Tibial nerve (tissue), 4 donors: ENCODE data around the gene ATP2A1. TPM values are rescaled to one million over a fixed set of nuclear protein-coding genes. Genes with fewer than 3 reads are reported as not detected.

Experiments used
- DNase-seq, 2 donors: peaks; one replicate each; pipeline ENCODE4 v3.0.0-alpha.2; 2019; ENCODE audit warnings: low spot score in 2 of 2
- H3K27ac ChIP-seq, 4 donors: fragments of 200-600 bp; sonication (generic) in 3 of 4; one replicate each; pipeline ENCODE4 v1.5.1; 2017 to 2019; ENCODE audit warnings: mild to moderate bottlenecking in 1 of 4
- H3K27me3 ChIP-seq, 2 donors: fragments of 200-600 bp; sonication (generic) in 1 of 2; one replicate each; pipeline versions ENCODE4 v1.5.1 to v1.6.0; 2017 to 2019
- H3K36me3 ChIP-seq, 3 donors: fragments of 200-600 bp; sonication (generic); one replicate each; pipeline ENCODE4 v1.5.1; 2018 to 2019
- H3K4me1 ChIP-seq, 4 donors: fragments of 200-600 bp; sonication (generic) in 3 of 4; one replicate each; pipeline ENCODE4 v1.5.1; 2017 to 2019
- H3K4me3 ChIP-seq, 4 donors: fragments of 200-600 bp; sonication (generic) in 3 of 4; one replicate each; pipeline ENCODE4 v1.5.1; 2017 to 2019; ENCODE audit warnings: mild to moderate bottlenecking in 1 of 4, moderate library complexity in 1 of 4
- H3K9me3 ChIP-seq, 4 donors: fragments of 200-600 bp; sonication (generic) in 3 of 4; one replicate each; pipeline ENCODE4 v1.5.1; 2017 to 2019
- CTCF ChIP-seq, 5 experiments: fragments of 200-600 bp in 3 of 5; fragments of 450-650 bp in 2 of 5; sonication (generic) in 3 of 5; IDR thresholded peaks; one replicate each; pipeline ENCODE4 v1.5.1; 2016 to 2019; ENCODE audit warnings: antibody characterized with exemption in 5 of 5, mild to moderate bottlenecking in 3 of 5, moderate library complexity in 2 of 5
- EP300 ChIP-seq, 2 donors: sonication (generic); formaldehyde crosslinking; IDR thresholded peaks; one replicate each; pipeline ENCODE4 v1.6.1; 2017; ENCODE audit warnings: antibody characterized with exemption in 2 of 2, mild to moderate bottlenecking in 1 of 2
- POLR2A ChIP-seq, 2 donors: fragments of 450-650 bp; IDR thresholded peaks; one replicate each; pipeline ENCODE4 v1.6.1; 2017; ENCODE audit warnings: antibody characterized with exemption in 2 of 2, mild to moderate bottlenecking in 2 of 2, moderate library complexity in 2 of 2
- WGBS, 2 donors: methylation state at CpG; one replicate each; pipeline ENCODE4 v1.1.5; 2018; 5-methylcytosine and 5-hydroxymethylcytosine counted together
- small RNA-seq: library from RNA; depleted of rRNA; stranded (forward); fragments of <200 nt; gene quantifications from one replicate; pipeline ENCODE3, GENCODE V24; 2016
- total RNA-seq, 4 donors: library from RNA; depleted of rRNA; stranded (reverse); fragments of >200 nt; gene quantifications; one replicate each; pipeline ENCODE4 v1.1.0, GENCODE V29; 2016

Gene ATP2A1
- total RNA-seq, 4 donors from 2014 or later = 0.20 to 0.90 (median 0.21) TPM

DNA sequence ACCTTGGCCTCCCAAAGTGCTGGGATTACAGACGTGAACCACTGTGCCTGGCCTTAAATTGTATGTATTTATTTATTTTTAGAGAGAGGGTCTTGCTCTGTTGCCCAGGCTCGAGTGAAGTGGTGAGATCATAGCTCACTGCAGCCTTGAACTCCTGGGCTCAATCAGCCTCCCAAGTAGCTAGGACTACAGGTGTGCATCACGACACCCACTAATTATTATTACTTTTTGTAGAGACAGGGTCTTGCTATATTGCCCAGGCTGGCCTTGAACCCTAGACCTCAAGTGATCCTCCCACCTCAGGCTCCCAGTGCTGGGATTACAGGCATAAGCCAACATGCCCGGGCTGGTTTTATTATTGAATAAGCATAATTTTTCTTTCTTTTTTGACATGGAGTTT, 68.4 kb downstream of the ATP2A1 start:
- Histone ChIP-seq H3K9me3 (no peaks in the 10 kb centered on the region), H3K4me1 (peaks cover 0 to 23% (median 4%) of the 10 kb centered on the region in 4 donors), H3K27me3 (no peaks in the 10 kb centered on the region), H3K36me3 (no peaks in the 10 kb centered on the region), H3K4me3 (no peak overlapping the region), H3K27ac (no peak overlapping the region)
- DNase-seq = no peak
- no peak for TF ChIP-seq EP300 (IDR thresholded peaks at IDR 0.05)
- no peak for TF ChIP-seq CTCF (IDR thresholded peaks at IDR 0.05)
- TF ChIP-seq POLR2A (IDR thresholded peaks at IDR 0.05) = no peak
- 71% methylated on average over 4 of the region's 4 CpGs for WGBS, 2 donors

DNA sequence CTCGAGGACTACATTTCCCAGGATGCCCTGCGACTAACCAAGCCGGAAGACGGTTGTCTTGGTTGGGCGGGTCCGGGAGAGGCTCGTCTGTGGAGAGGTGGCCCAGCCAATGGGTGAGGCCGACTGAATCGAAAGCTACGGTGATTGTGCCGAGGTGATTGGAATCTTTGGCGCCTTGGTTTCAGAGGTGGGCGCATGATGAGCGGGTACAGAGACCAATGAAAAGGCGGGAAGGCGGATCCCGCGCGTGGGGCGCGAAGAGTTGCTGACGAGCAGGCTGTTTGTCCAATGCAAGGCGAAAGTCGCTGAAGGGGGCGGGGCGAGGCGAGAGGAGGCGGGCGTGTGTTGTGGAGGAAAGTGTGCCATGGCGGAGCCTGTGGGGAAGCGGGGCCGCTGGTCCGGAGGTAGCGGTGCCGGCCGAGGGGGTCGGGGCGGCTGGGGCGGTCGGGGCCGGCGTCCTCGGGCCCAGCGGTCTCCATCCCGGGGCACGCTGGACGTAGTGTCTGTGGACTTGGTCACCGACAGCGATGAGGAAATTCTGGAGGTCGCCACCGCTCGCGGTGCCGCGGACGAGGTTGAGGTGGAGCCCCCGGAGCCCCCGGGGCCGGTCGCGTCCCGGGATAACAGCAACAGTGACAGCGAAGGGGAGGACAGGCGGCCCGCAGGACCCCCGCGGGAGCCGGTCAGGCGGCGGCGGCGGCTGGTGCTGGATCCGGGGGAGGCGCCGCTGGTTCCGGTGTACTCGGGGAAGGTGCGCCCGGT, 72.5 kb downstream of the ATP2A1 start, which contains the start of gene NFATC2IP:
Gene NFATC2IP, plus strand, starts transcription at position 290 of the 762 bp plus-strand sequence. Its CDS starts 75 bp downstream, at position 365.
- DNase-seq = peak; percentile 99
- Histone ChIP-seq H3K27me3 (no peaks in the 10 kb centered on the region), H3K4me3 (peak within 1 kb of the TSS; percentile 82 to 100 (median 96)), H3K36me3 (peaks cover 0 to 31% (median 0%) of the 10 kb centered on the region in 3 donors), H3K27ac (peak within 1 kb of the TSS; percentile 78 to 94 (median 88)), H3K4me1 (peaks cover 0 to 33% (median 9%) of the 10 kb centered on the region in 4 donors), H3K9me3 (no peaks in the 10 kb centered on the region)
- TF ChIP-seq CTCF (IDR thresholded peaks at IDR 0.05) (peak in 1 of 5 experiments; percentile 47), POLR2A (IDR thresholded peaks at IDR 0.05) (peak in 1 of 2 donors; percentile 36), EP300 (IDR thresholded peaks at IDR 0.05) (peak; percentile 75 to 93)
- whole genome bisulfite sequencing, 2 donors = 1% methylated on average over 54 to 76 of the region's 79 CpGs

DNA sequence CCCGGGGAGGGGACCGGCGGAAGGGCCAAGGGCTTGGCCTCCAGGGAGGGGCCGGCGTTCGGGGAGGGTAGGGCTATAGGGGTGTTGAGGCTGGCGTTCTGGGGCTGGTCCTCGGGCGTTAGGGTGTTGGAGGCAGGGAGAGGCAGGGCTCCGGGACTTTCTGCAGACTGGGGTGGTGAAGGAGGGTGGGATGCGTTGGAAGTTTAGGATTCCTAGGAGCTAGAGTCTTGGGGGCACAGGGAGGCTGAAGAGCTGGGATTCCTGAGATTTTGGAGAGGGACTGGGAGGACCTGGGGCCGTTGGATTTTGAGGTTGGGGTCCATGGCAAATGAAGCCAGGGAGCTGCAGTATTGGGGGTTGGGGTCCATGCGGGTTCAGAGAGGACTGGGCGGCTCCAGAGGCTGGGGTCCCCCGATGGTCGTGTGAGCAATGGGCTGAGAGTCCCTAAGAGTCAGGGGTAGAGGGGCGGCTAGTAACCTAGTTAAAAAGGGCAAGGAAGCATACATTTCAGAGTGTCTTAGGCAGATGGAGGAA, 73.2 kb downstream of the ATP2A1 start:
- Histone ChIP-seq H3K27ac (peak overlapping the region; percentile 78 to 94 (median 88)), H3K9me3 (no peaks in the 10 kb centered on the region), H3K4me3 (peak overlapping the region; percentile 82 to 100 (median 96)), H3K36me3 (peaks cover 0 to 37% (median 0%) of the 10 kb centered on the region in 3 donors), H3K27me3 (no peaks in the 10 kb centered on the region), H3K4me1 (peaks cover 0 to 32% (median 8%) of the 10 kb centered on the region in 4 donors)
- no peak for DNase-seq
- WGBS, 2 donors = 3 to 4% methylated on average over 13 to 17 of the region's 17 CpGs
- TF ChIP-seq EP300 (IDR thresholded peaks at IDR 0.05) (no peak), POLR2A (IDR thresholded peaks at IDR 0.05) (no peak), CTCF (IDR thresholded peaks at IDR 0.05) (no peak)

Small RNA genes within 50 kb of the gene (small RNA-seq; reads per million reads assigned to genes)
- not detected for gene RF00416

Other genes starting within 250 kb of the ATP2A1 start
- 1 to 10 TPM in 2 of 4 donors, not detected in 2; 1.3 to 2.4 TPM for gene NPIPB8, start 240.4 kb upstream of the ATP2A1 start, total RNA-seq
- gene EIF3C, start 167.0 kb upstream of the ATP2A1 start, total RNA-seq = 100 to 1,000 TPM; 158 to 275 (median 197) TPM
- gene NPIPB9, start 126.7 kb upstream of the ATP2A1 start, total RNA-seq = 10 to 100 TPM in 2 of 4 donors, 1 to 10 TPM in 2; 8.4 to 15.9 (median 10.9) TPM
- 100 to 1,000 TPM in 1 of 4 donors, 10 to 100 TPM in 3; 57.6 to 121 (median 87.7) TPM for gene ATXN2L, start 55.5 kb upstream of the ATP2A1 start, total RNA-seq
- 100 to 1,000 TPM in 3 of 4 donors, 10 to 100 TPM in 1; 88.1 to 136 (median 116) TPM for gene TUFM, start 32.1 kb upstream of the ATP2A1 start, total RNA-seq
- 10 to 100 TPM; 33.7 to 44.8 (median 43.0) TPM for gene SH2B1, start 14.6 kb upstream of the ATP2A1 start, total RNA-seq
- gene RABEP2, start 46.8 kb downstream of the ATP2A1 start, total RNA-seq = 10 to 100 TPM; 30.3 to 57.0 (median 32.4) TPM
- 1 to 10 TPM in 1 of 4 donors, under 1 TPM in 1, not detected in 2; 0.59 to 1.3 TPM for gene CD19, start 53.5 kb downstream of the ATP2A1 start, total RNA-seq
- 10 to 100 TPM; 32.1 to 34.5 (median 34.0) TPM for gene NFATC2IP, start 72.4 kb downstream of the ATP2A1 start, total RNA-seq
- gene SPNS1, start 96.3 kb downstream of the ATP2A1 start, total RNA-seq = 10 to 100 TPM in 3 of 4 donors, 1 to 10 TPM in 1; 9.8 to 38.4 (median 25.6) TPM
- gene LAT, start 106.6 kb downstream of the ATP2A1 start, total RNA-seq = 10 to 100 TPM in 3 of 4 donors, 1 to 10 TPM in 1; 9.4 to 15.3 (median 12.4) TPM